IPS-NIHi11 (cell line): ENCODE data around the gene PREX1.
"Not testable (repeated sequence)": the region's sequence is repeated elsewhere in the genome, so short reads cannot be mapped to it uniquely, and the experiment has no call there.

Experiments
- DNase-seq: peaks from one replicate; pipeline ENCODE4 v3.0.0; 2012; ENCODE audit warnings: mixed read lengths, low spot score

Gene PREX1

GRCh38 chr20:48812600-48813445, 15.0 kb downstream of the PREX1 start:
- no peak for DNase-seq

GRCh38 chr20:48812114-48812513, 15.7 kb downstream of the PREX1 start:
- DNase-seq: not testable (repeated sequence)

- DNase-seq: no peak
Observed at GRCh38 chr20:48809673-48810072, 18.1 kb downstream of the PREX1 start.

GRCh38 chr20:48808382-48809034, 19.3 kb downstream of the PREX1 start:
- DNase-seq: no peak

GRCh38 chr20:48807586-48808381, 20.0 kb downstream of the PREX1 start:
- DNase-seq: no peak

- no peak for DNase-seq
Observed at GRCh38 chr20:48807051-48807450, 20.7 kb downstream of the PREX1 start.

GRCh38 chr20:48805716-48806115, 22.1 kb downstream of the PREX1 start:
- no peak for DNase-seq

GRCh38 chr20:48805286-48805685, 22.5 kb downstream of the PREX1 start:
- no peak for DNase-seq

GRCh38 chr20:48804300-48804980, 23.4 kb downstream of the PREX1 start:
- no peak for DNase-seq

- no peak for DNase-seq
Observed at GRCh38 chr20:48803176-48804053, 24.4 kb downstream of the PREX1 start.

GRCh38 chr20:48802647-48803046, 25.2 kb downstream of the PREX1 start:
- DNase-seq: no peak

- no peak for DNase-seq
Observed at GRCh38 chr20:48802216-48802615, 25.6 kb downstream of the PREX1 start.

- no peak for DNase-seq
Observed at GRCh38 chr20:48801197-48801596, 26.6 kb downstream of the PREX1 start.

GRCh38 chr20:48800177-48800576, 27.6 kb downstream of the PREX1 start:
- no peak for DNase-seq

- no peak for DNase-seq
Observed at GRCh38 chr20:48799328-48800105, 28.3 kb downstream of the PREX1 start.

GRCh38 chr20:48797850-48798747, 29.7 kb downstream of the PREX1 start:
- no peak for DNase-seq

GRCh38 chr20:48797275-48797825, 30.4 kb downstream of the PREX1 start:
- no peak for DNase-seq

GRCh38 chr20:48795732-48796131, 32.1 kb downstream of the PREX1 start:
- DNase-seq: no peak
